ENCODE data around the gene HSPD1.

The HSPD1 gene

GRCh38 chr2:197499594-197500502, at the start of gene HSPD1, which contains the start of gene HSPE1:
Gene HSPD1 (minus strand): TSS chr2:197499840. CDS start chr2:197498848, 992 bp downstream.
Gene HSPE1 (plus strand): TSS chr2:197500379. CDS start chr2:197500437, 58 bp downstream.
- DNase-seq: peak; percentile 99 to 100 (median 100)

DNA sequence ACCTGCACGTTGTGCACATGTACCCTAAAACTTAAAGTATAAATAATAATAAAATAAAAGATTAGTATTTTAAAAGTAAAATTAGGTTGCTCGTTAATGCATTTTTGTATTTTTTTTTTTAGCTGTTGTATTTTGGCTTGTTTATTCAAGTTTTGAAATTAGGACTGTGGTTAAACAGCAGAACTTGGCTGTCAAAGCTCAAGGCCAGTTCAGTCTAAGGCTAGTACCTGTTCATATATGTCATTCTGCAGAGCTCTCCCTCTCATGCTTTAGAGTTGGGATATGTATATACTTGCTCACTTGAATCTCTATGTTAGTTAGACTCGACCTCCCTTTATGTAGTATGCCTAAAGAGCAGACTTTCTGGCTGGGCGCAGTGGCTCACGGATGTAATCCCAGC, 48.9 kb upstream of the HSPD1 start:
- DNase-seq: no peak

DNA sequence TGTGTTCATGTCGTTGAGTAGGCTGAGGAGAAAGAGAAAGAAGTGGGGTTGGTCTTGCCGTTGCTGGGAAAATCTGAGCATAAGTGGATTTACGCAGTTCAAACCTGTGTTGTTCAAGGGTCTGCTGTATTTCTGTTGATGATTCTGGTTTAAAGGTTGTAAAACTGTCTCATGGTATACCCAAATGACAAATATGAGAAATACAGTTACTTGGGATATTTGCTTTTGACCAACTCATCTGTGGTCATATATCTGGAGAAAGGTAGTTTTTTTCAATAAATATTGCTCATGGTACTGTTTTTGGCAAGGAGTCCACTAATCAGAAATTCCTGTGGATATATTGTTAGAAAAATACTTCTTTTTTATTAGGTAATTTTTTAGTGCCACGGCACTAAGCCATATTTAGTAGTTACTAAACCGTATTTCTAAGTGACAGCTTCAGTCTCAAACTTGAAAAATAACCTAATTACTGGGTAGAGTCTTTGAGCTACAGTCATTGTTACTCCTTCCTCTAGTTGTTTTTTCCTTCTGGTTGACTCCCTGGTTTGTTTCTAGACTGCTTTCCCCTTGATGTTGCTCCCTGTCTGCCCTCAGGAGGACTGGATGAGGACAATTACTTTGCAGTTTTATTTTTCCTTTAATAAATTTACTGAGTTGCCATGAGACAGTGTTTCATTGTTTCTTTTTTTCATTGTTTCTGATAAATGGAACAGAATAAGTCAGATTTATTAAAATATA, 47.7 kb upstream of the HSPD1 start:
- no peak for DNase-seq

GRCh38 chr2:197543206-197543605, 43.6 kb upstream of the HSPD1 start:
- DNase-seq: no peak

GRCh38 chr2:197539734-197540133, 40.1 kb upstream of the HSPD1 start:
- DNase-seq: no peak

- DNase-seq: no peak
These were observed 38.8 kb upstream of the HSPD1 start for GRCh38 chr2:197538412-197538811.

GRCh38 chr2:197517150-197517549, 17.5 kb upstream of the HSPD1 start:
- DNase-seq: no peak

DNA sequence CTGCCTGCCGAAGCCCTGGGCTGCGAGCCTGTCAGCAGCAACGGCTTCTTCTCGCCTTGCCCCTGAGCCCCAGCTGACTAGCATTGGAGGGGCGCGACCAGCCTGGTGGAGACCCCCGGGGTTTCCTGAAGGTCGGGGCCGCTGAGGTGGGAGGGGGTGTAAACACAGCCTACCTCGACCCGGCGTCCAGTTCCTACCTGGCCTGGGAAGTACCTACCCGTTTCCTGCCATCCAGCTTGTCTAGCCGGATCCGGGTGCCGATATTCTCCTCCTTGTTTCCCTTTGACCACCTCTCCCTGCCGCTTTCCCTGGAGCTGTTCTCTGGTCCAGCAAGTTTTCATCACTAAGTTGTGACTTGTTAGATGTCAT, 16.7 kb upstream of the HSPD1 start:
- peak in 2 of 3 donors; percentile 17 to 39 for DNase-seq

DNA sequence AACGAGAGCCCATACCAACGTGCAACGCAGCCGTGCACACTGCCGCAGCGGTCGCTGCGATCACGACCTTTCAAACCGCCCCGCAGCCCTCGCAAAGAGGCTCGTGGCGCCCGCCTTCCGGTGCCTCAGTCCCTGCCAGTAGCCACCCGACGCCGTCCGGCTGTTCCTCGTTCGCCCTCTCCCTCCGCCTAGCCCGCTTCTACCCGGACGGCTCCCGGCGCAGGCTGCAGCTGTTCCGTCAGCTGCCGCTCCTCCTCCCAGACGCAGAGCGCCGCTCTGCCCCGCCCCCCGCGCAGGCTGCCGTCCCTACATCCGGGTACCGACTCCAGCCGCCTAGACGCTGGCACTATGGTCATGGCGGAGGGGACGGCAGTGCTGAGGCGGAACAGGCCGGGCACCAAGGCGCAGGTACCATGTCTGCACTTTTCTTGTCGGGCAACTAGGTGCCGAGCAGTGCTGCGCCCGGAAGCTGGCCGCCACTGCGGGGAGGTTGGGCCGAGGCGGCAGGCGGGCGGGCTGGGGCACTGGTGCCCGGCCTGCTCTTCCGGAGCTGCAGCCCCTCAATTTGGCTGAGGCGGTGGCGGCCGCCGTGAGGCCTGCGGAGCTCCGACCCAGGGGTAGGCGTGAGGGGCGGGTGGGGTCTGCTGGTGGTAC, 16.2 kb upstream of the HSPD1 start, which contains the start of gene MOB4:
Gene MOB4 (plus strand): TSS at position 328 of the 654 bp plus-strand sequence. CDS start 21 bp downstream, at position 349.
- peak; percentile 98 to 99 (median 99) for DNase-seq

DNA sequence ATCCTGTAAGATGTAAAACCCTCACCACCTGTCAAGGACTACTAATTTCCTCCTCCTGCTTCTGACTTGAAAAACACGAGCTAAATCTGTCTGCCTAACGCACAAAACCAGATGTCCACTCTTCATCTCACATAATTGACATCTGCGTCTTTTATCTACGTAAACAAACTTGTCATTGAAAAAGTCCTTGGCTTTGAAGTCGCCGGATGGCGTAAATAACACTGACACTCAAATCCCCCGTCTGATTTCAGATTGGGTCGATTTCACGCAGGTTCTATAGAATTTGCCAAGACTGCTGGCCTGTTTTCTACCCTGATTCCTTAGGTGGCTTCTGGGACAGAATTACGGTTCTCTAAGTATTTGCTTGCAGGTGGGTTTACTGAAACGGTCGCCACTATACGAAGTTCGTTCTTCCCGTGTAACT, 15.7 kb upstream of the HSPD1 start:
- DNase-seq: peak; percentile 10 to 35 (median 17)

GRCh38 chr2:197514754-197515153, 15.1 kb upstream of the HSPD1 start:
- peak; percentile 10 to 38 (median 32) for DNase-seq

DNA sequence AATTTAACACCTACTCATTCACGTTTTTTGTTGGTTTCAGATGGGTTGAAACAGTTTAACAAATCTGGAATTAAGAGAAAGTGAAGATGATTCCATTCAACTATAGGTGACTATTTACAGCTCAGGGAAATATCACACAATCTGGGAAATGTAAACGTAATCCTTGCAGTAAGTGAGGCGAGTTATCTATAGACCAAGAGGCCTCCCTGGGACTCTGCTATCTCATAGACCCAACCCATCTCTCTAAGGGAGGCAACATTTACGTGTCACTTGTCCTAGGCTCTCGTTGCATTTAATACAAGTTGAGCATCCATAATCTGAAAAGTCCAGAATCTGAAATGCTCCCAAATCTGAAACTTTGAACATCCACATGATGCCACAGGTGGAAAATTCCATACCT, 14.3 kb upstream of the HSPD1 start:
- no peak for DNase-seq

DNA sequence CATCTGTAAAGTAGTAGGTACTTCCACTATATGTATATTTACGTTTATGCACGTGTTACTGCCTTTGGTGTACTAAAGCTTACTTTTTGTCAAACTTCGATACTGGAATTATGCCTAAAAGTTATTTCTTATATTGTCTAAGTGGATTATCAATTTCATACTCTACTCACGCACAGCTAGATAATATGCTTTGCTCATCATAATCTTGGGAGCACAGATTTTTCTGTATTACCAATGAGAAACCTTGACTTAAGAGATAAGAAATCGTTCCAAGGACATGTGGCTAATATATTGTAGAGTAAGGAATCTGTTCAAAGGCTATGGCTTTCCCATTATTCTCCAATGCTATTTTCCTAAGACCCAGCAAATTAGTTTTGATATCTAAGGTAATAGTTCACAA, 7.0 kb upstream of the HSPD1 start:
- no peak for DNase-seq

GRCh38 chr2:197504512-197504911, 4.9 kb upstream of the HSPD1 start:
- no peak for DNase-seq

DNA sequence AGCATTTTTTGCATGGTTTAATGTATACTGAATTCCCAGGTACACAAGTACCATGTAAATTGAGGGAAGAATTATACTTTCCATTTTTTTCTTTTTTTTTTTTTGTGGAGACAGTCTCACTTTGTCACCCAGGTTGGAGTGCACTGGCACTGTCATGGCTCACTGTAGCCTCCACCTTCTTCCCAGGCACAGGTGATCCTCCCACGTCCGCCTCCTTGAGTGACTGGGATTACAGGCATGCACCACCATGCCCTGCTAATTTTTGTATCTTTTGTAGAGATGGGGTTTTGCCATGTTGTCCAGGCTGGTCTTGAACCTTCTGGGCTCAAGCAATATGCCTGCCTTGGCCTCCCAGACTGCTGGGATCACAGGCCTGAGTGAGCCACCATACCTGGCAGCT, 4.4 kb upstream of the HSPD1 start:
- DNase-seq: no peak

DNA sequence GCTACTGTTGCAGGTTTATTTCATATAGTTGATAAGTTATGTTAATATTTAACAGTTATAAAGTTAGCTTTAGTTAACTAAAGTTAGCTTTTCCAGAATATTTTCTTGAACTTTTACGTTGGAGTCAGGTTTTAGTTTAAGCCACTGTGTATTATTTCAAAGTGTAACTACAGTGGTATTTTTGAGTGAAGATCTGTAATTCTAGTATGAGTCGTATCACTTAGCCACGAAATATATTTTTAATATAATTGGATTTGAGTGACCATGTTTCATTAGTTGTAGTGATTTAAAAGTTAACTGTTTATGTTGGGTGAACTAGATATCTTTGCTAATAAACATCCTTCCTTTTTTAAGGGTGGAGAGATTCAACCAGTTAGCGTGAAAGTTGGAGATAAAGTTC, 3.0 kb upstream of the HSPD1 start:
- DNase-seq: no peak

- no peak for DNase-seq
These were observed 2.6 kb upstream of the HSPD1 start for GRCh38 chr2:197502201-197502600.

DNA sequence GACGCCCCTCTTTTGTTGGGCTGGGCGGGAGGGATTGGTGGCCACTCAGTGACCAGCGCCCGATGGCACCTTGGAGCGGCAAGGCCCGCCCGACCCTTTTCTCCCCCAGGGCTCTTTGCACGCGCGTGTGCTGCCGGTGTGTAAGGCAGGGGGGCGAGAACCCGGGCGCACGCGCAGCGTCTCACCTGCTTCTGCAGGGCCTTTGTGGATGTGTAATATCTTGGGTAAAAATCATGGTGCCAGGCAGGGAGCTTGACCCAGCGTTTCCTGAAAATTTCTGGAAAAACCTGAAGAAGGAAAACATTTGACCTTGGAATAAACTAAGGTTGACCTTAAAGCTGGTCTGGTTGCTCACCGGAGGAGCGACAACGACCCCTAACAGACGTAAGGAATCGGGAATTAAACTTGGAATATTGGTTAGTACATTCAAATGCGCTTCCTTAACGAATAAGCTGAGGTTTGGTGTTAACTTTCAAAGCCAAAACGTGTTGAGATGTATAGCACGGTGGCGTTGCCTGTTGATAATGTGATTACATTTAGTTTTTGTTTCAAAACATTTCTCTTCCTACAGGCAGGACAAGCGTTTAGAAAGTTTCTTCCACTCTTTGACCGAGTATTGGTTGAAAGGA, 977 bp upstream of the HSPD1 start:
- DNase-seq: peak in 2 of 3 donors; percentile 8 to 31

GRCh38 chr2:197498937-197499593, 575 bp downstream of the HSPD1 start:
- peak; percentile 63 to 81 (median 67) for DNase-seq

DNA sequence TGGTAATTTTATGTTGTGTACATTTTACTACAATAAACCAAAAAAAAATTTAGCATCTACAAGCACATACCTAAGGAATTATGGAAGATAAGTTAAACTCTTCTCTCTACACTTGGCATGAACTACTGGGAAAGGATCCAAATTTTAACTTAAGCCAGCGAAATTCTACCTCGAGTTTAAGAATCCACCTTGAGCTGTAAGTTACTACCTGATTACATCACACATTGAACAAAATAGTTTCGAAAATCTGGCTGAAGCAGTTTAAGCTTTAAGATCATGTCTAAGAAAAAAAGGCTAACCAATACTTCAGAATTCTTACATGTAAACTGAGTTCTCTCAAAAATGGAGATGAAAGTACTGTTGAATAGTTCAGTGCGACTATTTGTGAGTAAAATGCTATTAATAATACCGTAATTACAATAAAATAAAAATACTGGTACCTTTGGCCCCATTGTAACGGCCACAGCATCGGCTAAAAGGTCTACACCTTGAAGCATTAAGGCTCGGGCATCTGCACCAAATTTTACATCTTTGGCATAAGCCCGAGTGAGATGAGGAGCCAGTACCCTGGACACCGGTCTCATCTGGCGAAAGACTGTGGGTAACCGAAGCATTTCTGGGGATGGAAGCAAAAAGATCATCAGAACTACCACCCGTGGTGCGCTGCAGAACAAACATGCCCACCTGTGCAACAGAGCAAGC, 1.3 kb downstream of the HSPD1 start:
- no peak for DNase-seq

DNA sequence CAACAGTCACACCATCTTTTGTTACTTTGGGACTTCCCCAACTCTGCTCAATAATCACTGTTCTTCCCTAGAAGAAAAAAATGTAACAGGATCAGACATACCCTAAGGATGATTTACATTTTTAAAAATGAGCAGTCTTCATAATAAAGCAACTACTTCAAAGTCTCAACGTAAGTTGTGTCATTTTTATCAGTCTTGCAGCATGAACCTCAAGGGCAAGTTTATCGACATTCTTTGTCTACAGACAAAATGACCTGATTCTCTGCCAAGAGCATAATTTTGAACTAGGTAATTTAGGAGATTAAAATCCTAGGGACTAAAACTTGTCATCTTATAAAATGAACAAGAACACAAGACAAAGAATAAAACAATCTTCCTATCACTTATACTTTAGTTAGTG, 2.3 kb downstream of the HSPD1 start:
- DNase-seq: no peak

Measured in suppressor macrophage treated with lipopolysaccharide for 1 hour (primary cell).